ENCODE data around the gene SCUBE1. TPM values are rescaled to one million over a fixed set of nuclear protein-coding genes. Genes with fewer than 3 reads are reported as not detected.

The SCUBE1 gene
- total RNA-seq, 4 donors from 2014 or later, result 81.3 to 214 (median 141) TPM

DNA sequence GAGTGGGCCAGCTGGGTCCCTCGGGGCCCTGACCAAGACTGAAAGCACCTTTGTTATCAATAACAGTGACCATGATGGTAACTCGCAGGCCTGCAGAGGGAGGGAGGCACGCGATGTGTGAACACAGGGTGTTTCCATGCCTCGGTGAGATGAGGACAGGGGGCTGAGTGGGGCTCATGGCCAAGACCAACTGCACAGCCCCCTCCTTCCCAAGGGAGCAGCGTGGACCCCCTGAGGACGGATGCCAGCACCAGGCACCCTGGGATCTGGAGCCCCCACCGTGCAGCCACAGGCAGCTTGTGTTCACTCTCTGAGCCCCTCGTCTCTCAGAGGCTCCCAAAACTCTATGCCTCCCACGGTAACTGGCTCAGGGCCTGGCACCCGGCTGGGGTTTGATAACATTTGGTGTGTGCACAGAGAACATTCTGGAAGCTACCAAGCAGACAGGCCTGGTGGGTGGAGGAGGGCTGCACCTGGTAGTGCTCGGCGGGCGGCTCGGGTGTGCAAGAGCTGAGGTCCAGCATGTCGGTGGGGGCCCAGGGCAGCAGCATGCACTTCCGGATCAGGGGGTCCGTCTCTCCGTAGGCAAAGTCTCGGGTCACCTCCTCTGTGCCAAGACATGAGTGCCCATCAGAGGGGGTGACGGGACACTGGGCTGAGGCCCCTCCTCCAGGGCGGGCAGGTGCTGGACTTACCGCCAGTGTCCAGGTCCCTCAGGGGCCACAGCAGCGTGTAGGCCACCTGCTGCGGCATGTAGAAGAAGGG, 163.8 kb downstream of the SCUBE1 start:
- Histone ChIP-seq H3K36me3 (peaks cover 2 to 90% (median 17%) of the 10 kb centered on the region in 3 donors), H3K9me3 (no peaks in the 10 kb centered on the region), H3K4me3 (no peak overlapping the region), H3K27me3 (no peaks in the 10 kb centered on the region), H3K27ac (no peak overlapping the region), H3K4me1 (peaks cover 0 to 7% (median 0%) of the 10 kb centered on the region in 4 donors)
- TF ChIP-seq EP300 (IDR thresholded peaks at IDR 0.05), result no peak
- TF ChIP-seq, protein P1, sequence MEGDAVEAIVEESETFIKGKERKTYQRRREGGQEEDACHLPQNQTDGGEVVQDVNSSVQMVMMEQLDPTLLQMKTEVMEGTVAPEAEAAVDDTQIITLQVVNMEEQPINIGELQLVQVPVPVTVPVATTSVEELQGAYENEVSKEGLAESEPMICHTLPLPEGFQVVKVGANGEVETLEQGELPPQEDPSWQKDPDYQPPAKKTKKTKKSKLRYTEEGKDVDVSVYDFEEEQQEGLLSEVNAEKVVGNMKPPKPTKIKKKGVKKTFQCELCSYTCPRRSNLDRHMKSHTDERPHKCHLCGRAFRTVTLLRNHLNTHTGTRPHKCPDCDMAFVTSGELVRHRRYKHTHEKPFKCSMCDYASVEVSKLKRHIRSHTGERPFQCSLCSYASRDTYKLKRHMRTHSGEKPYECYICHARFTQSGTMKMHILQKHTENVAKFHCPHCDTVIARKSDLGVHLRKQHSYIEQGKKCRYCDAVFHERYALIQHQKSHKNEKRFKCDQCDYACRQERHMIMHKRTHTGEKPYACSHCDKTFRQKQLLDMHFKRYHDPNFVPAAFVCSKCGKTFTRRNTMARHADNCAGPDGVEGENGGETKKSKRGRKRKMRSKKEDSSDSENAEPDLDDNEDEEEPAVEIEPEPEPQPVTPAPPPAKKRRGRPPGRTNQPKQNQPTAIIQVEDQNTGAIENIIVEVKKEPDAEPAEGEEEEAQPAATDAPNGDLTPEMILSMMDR (IDR thresholded peaks at IDR 0.05), result no peak
- no peak for TF ChIP-seq POLR2A (IDR thresholded peaks at IDR 0.05)
- DNase-seq (ENCODE audit: low spot score in 2 of 2), result no peak
- 95 to 96% methylated on average over 16 to 23 of the region's 25 CpGs for WGBS, 2 donors

DNA sequence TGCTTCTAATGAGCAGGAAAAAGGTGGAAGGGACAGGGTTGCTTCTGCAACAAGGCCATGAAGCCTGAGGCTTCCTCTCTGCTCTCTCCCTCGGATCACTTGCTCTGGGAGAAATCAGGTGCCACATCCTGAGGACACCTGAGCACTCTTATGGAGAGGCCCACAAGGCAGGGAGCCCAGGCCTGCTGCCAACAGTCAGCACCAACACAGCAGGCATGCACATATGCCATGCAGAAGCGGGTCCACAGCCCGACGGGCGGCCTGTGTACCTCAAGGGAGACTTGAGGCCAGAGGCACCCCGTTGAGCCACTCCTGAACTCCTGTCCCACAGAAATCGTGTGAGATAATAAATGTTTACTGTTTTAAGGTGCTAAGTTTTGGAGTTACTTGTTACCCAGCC, 165.7 kb downstream of the SCUBE1 start:
- 79 to 84% methylated on average over 7 of the region's 7 CpGs for WGBS, 2 donors
- Histone ChIP-seq H3K36me3 (peaks cover 2 to 99% (median 26%) of the 10 kb centered on the region in 3 donors), H3K4me1 (no peaks in the 10 kb centered on the region), H3K27ac (no peak overlapping the region), H3K4me3 (no peak overlapping the region), H3K27me3 (no peaks in the 10 kb centered on the region), H3K9me3 (no peaks in the 10 kb centered on the region)
- TF ChIP-seq POLR2A (IDR thresholded peaks at IDR 0.05) (no peak), EP300 (IDR thresholded peaks at IDR 0.05) (no peak)
- TF ChIP-seq, protein P1 (IDR thresholded peaks at IDR 0.05), result no peak
- DNase-seq (ENCODE audit: low spot score in 2 of 2), result no peak

DNA sequence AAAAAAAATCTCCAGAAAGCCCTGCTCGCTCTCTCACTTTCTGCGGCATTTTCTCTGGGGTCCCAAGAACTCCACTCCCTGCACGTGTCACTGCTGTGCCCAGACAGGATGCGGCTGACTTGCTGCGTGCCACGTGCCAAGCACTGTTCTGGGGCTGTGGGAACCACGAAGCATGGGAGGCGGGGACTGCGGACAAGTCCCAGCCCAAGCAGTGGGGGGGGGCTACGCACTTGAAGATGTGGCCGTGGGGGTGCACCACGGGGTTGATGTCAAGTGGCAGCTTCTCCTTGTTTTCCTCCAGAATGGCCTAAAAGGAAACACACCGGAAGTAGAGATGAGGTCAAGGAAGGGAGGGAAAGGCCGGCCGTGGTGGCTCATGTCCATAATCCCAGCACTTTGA, 167.1 kb downstream of the SCUBE1 start:
- Histone ChIP-seq H3K36me3 (peaks cover 6 to 99% (median 32%) of the 10 kb centered on the region in 3 donors), H3K9me3 (no peaks in the 10 kb centered on the region), H3K4me1 (no peaks in the 10 kb centered on the region), H3K27ac (no peak overlapping the region), H3K4me3 (no peak overlapping the region), H3K27me3 (no peaks in the 10 kb centered on the region)
- TF ChIP-seq POLR2A (IDR thresholded peaks at IDR 0.05), result no peak
- TF ChIP-seq, protein P1 (IDR thresholded peaks at IDR 0.05), result no peak
- TF ChIP-seq EP300 (IDR thresholded peaks at IDR 0.05), result no peak
- DNase-seq (ENCODE audit: low spot score in 2 of 2), result no peak
- whole genome bisulfite sequencing, 2 donors, result 82 to 90% methylated on average over 15 of the region's 15 CpGs

DNA sequence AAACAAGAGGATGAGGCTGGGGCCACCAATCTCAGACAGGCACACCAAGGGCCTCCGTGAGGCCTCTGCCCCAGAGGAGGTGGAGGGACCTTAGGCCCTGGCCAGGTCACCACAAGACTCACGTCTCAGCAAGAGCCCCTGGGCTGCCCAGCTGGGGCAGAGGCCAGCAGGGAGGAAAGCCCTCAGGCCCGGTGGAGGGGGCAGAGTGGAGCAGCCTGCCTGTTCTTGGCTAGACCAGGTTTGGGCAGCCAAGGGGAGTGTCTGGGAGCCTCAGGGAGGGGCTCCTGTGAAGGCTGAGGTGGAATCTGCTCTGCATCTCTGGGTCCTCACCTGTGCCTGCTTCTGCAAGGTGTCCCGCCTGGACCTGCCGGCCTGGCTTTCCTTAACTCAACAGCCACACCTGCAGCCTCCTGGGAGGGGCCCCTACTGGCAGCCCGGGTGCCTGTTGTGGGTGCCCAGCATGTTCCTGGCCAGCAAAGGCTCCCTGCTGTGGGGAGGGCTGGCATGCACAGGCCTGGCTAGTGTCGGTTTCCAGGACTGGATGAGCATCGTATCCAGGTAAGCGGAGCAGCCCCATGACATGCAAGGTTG, 168.1 kb downstream of the SCUBE1 start:
- H3K36me3 ChIP-seq, result peaks cover 4 to 99% (median 32%) of the 10 kb centered on the region in 3 donors
- no peaks in the 10 kb centered on the region for H3K9me3 ChIP-seq
- TF ChIP-seq, protein P1 (IDR thresholded peaks at IDR 0.05), result no peak
- TF ChIP-seq EP300 (IDR thresholded peaks at IDR 0.05) (no peak), POLR2A (IDR thresholded peaks at IDR 0.05) (no peak)
- no peak overlapping the region for H3K27ac ChIP-seq
- no peaks in the 10 kb centered on the region for H3K4me1 ChIP-seq
- no peak overlapping the region for H3K4me3 ChIP-seq
- 78 to 86% methylated on average over 7 of the region's 9 CpGs for WGBS, 2 donors
- no peaks in the 10 kb centered on the region for H3K27me3 ChIP-seq
- DNase-seq (ENCODE audit: low spot score in 2 of 2), result no peak
